ENCODE measurements around the gene AMH. TPM values are rescaled to one million over a fixed set of nuclear protein-coding genes. Genes with fewer than 3 reads are reported as not detected.

The AMH gene
- total RNA-seq, 3 donors from 2014 or later: 2.5 to 3.9 TPM; not detected in 1

DNA sequence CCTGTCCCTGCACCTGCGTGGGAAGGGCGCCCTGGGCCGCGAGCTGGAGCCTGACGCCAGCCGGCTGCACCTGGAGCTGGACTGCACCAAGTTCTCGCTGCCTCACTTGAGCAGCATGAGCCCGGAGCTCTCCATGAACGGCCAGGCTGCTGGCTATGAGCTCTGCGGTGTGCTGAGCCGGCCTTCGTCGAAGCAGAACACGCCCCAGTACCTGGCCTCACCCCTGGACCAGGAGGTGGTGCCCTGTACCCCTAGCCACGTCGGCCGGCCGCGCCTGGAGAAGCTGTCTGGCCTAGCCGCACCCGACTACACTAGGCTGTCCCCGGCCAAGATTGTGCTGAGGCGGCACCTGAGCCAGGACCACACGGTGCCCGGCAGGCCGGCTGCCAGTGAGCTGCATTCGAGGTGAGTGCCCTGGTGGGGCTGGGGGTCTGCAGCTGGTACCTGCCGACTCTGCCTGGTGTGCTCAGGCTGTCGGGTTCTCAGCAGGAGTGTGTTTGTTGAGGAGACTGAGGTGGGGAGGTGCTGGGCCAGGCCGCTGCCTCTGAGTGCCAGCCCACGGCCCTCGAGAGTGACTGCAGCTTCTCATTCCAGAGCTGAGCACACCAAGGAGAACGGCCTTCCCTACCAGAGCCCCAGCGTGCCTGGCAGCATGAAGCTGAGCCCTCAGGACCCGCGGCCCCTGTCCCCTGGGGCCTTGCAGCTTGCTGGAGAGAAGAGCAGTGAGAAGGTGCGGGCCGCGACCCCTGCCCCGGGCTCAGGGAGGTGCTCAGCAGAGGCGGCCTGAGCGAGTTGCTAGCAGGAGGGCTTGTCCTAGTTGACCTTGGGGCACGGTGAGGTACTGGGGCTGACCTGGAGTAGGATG is 32.5 kb upstream of the AMH start:
- Histone ChIP-seq H3K4me1 (no peaks in the 10 kb centered on the region), H3K27me3 (no peaks in the 10 kb centered on the region), H3K9me3 (no peaks in the 10 kb centered on the region), H3K27ac (no peak overlapping the region), H3K36me3 (no peaks in the 10 kb centered on the region), H3K4me3 (no peak overlapping the region)
- no peak for TF ChIP-seq CTCF (IDR thresholded peaks at IDR 0.05)
- TF ChIP-seq POLR2A (IDR thresholded peaks at IDR 0.05): no peak
- no peak for TF ChIP-seq POLR2AphosphoS5 (IDR thresholded peaks at IDR 0.05)
- DNase-seq (ENCODE audit: low spot score in 2 of 2): no peak
- intact Hi-C loops (cut with DNase I; ENCODE audit: low total_unique reads): no loop called here

- DNase-seq (ENCODE audit: low spot score in 2 of 2): no peak
- TF ChIP-seq CTCF (IDR thresholded peaks at IDR 0.05) (no peak), POLR2A (IDR thresholded peaks at IDR 0.05) (no peak), POLR2AphosphoS5 (IDR thresholded peaks at IDR 0.05) (no peak)
- no peaks in the 10 kb centered on the region for H3K4me1 ChIP-seq
- no peak overlapping the region for H3K4me3 ChIP-seq
- no peak overlapping the region for H3K27ac ChIP-seq
- intact Hi-C loops (cut with DNase I; ENCODE audit: low total_unique reads): no loop called here
- no peaks in the 10 kb centered on the region for H3K9me3 ChIP-seq
- H3K36me3 ChIP-seq: no peaks in the 10 kb centered on the region
- H3K27me3 ChIP-seq: no peaks in the 10 kb centered on the region
Measured at GRCh38 chr19:2217591-2217990, 31.5 kb upstream of the AMH start.

DNA sequence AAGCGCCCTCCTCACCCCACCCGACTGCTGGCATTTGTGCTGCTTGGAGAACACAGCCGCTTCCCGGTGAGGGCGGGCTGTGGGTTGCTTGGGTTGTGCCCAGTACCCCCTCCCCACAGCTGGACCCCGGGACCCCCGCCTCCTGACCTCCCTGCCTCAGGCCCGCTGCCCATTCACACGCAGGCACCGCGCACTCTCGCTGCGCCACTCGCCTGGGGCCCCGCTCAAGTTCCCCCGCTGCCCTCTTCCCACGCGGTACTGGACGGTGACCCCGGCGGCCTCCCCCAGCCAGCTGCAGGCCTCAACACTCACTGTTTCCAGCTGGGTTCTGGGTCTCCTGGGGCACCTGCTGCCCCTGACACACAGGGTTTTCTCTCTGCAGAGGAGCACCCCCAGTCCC is 29.4 kb upstream of the AMH start:
- H3K27me3 ChIP-seq: no peaks in the 10 kb centered on the region
- H3K9me3 ChIP-seq: no peaks in the 10 kb centered on the region
- intact Hi-C loops (cut with DNase I; ENCODE audit: low total_unique reads): no loop called here
- H3K4me3 ChIP-seq: no peak overlapping the region
- no peaks in the 10 kb centered on the region for H3K4me1 ChIP-seq
- no peaks in the 10 kb centered on the region for H3K36me3 ChIP-seq
- no peak for DNase-seq (ENCODE audit: low spot score in 2 of 2)
- H3K27ac ChIP-seq: no peak overlapping the region
- no peak for TF ChIP-seq POLR2AphosphoS5 (IDR thresholded peaks at IDR 0.05)
- no peak for TF ChIP-seq CTCF (IDR thresholded peaks at IDR 0.05)
- TF ChIP-seq POLR2A (IDR thresholded peaks at IDR 0.05): no peak

GRCh38 chr19:2221250-2221831 is 27.8 kb upstream of the AMH start:
- intact Hi-C loops (cut with DNase I; ENCODE audit: low total_unique reads): no loop called here
- Histone ChIP-seq H3K4me1 (no peaks in the 10 kb centered on the region), H3K36me3 (no peaks in the 10 kb centered on the region), H3K4me3 (no peak overlapping the region), H3K27me3 (no peaks in the 10 kb centered on the region), H3K27ac (peak overlapping the region in 1 of 2 donors; percentile 22), H3K9me3 (no peaks in the 10 kb centered on the region)
- no peak for DNase-seq (ENCODE audit: low spot score in 2 of 2)
- TF ChIP-seq POLR2A (IDR thresholded peaks at IDR 0.05): no peak
- no peak for TF ChIP-seq CTCF (IDR thresholded peaks at IDR 0.05)
- TF ChIP-seq POLR2AphosphoS5 (IDR thresholded peaks at IDR 0.05): no peak

- H3K36me3 ChIP-seq: no peaks in the 10 kb centered on the region
- H3K27me3 ChIP-seq: no peaks in the 10 kb centered on the region
- H3K4me3 ChIP-seq: no peak overlapping the region
- H3K27ac ChIP-seq: peak overlapping the region in 1 of 2 donors; percentile 22
- no peak for TF ChIP-seq POLR2A (IDR thresholded peaks at IDR 0.05)
- TF ChIP-seq CTCF (IDR thresholded peaks at IDR 0.05): no peak
- no peak for TF ChIP-seq POLR2AphosphoS5 (IDR thresholded peaks at IDR 0.05)
- intact Hi-C loops (cut with DNase I; ENCODE audit: low total_unique reads): no loop called here
- no peak for DNase-seq (ENCODE audit: low spot score in 2 of 2)
- H3K9me3 ChIP-seq: no peaks in the 10 kb centered on the region
- H3K4me1 ChIP-seq: no peaks in the 10 kb centered on the region
Measured at GRCh38 chr19:2221918-2222317, 27.2 kb upstream of the AMH start.
